HCT116 (cell line): ENCODE data around the gene CDH4. TPM values are rescaled to one million over a fixed set of nuclear protein-coding genes. Genes with fewer than 3 reads are reported as not detected.

ENCODE experiments used
- ATAC-seq: fragments of 200-7000 bp; cut with Tn5 transposase; 2 replicates; pipeline ENCODE4 v1.9.1; 2020; ENCODE audit warnings: mild to moderate bottlenecking, moderate library complexity
- BruUV-seq: library from RNA; stranded (reverse); fragments of 400-500 nt; replicated peaks from 2 replicates; lab custom pipeline; 2021; lab: Mats Ljungman, UMichigan
- CTCF ChIA-PET: fragments of 300-600 bp; sonication (Branson Sonifier 250); formaldehyde crosslinking; loops from one replicate; lab custom pipeline; 2021; ENCODE audit warnings: antibody characterized with exemption; lab: Charles Lee
- POLR2A ChIA-PET: fragments of 300-600, 350-600 bp; sonication (Branson Sonifier 250); formaldehyde crosslinking; loops from one replicate; lab custom pipeline; 2021; ENCODE audit warnings: antibody characterized with exemption; lab: Charles Lee
- RAD21 ChIA-PET, 2 experiments: fragments of 300-600 bp; sonication (Branson Sonifier 250); formaldehyde crosslinking; loops; one replicate each; lab custom pipeline; 2023; ENCODE audit warnings: low total read pairs in 2 of 2; ENCODE audit not compliant: uncharacterized antibody in 2 of 2, unreplicated experiment in 2 of 2, low non-redundant PET in 1 of 2; lab: Charles Lee
- DNase-seq: peaks from one replicate; pipeline ENCODE4 v3.0.0-alpha.2; 2010; ENCODE audit warnings: low read depth, low spot score
- H2AFZ ChIP-seq: fragments of 200-600 bp; shearing (Covaris generic), sonication (generic); 2 replicates; pipeline ENCODE4 v1.6.1; 2017; ENCODE audit warnings: low read depth, mixed run types, mixed read lengths, antibody characterized with exemption, low read length; ENCODE audit not compliant: poor library complexity, severe bottlenecking
- H3K27ac ChIP-seq: 2 replicates; pipeline ENCODE4 v1.5.1; 2012; ENCODE audit warnings: low read depth, low read length
- H3K27me3 ChIP-seq: fragments of 200-600 bp; sonication (generic); 2 replicates; pipeline ENCODE4 v1.6.1; 2016; ENCODE audit warnings: mixed run types, low read length, mixed read lengths; ENCODE audit not compliant: insufficient read depth
- H3K36me3 ChIP-seq, 2 experiments: fragments of 200-500 bp in 1 of 2; fragments of 200-600 bp in 1 of 2; sonication (Bioruptor generic) in 1 of 2; sonication (generic) in 1 of 2; 2 replicates each; pipeline versions ENCODE4 v1.5.1 to v1.6.1; 2014 to 2016; ENCODE audit warnings: low read length in 2 of 2, inconsistent platforms in 1 of 2, mixed read lengths in 1 of 2, mixed run types in 1 of 2; ENCODE audit not compliant: insufficient read depth in 2 of 2, control insufficient read depth in 1 of 2
- H3K4me1 ChIP-seq, 2 experiments: fragments of 200-600 bp in 1 of 2; sonication (generic) in 1 of 2; 2 replicates each; pipeline versions ENCODE4 v1.5.1 to v1.6.1; 2012 to 2017; ENCODE audit warnings: low read length in 2 of 2, inconsistent platforms in 1 of 2, mild to moderate bottlenecking in 1 of 2, mixed read lengths in 1 of 2, mixed run types in 1 of 2, moderate library complexity in 1 of 2; ENCODE audit not compliant: insufficient read depth in 2 of 2, control insufficient read depth in 1 of 2
- H3K4me2 ChIP-seq: fragments of 200-600 bp; sonication (generic); 2 replicates; pipeline ENCODE4 v1.6.1; 2017; ENCODE audit warnings: mixed run types, low read length, mixed read lengths
- H3K4me3 ChIP-seq, 2 experiments: fragments of 200-600 bp in 1 of 2; sonication (generic) in 1 of 2; replicated peaks in 1 of 2; 2 replicates each; pipeline ENCODE4 v1.5.1; 2011 to 2016; ENCODE audit warnings: low read length in 2 of 2, control low read depth in 1 of 2, low read depth in 1 of 2, mild to moderate bottlenecking in 1 of 2, mixed read lengths in 1 of 2, mixed run types in 1 of 2
- H3K79me2 ChIP-seq: fragments of 200-600 bp; sonication (generic); 2 replicates; pipeline ENCODE4 v1.6.1; 2017; ENCODE audit warnings: mild to moderate bottlenecking, mixed run types, low read length, moderate library complexity, mixed read lengths; ENCODE audit not compliant: insufficient read depth
- H3K9ac ChIP-seq: fragments of 200-600 bp; sonication (generic); 2 replicates; pipeline ENCODE4 v1.6.1; 2016; ENCODE audit warnings: low read length, mixed read lengths
- H3K9me2 ChIP-seq: fragments of 200-600 bp; sonication (generic), shearing (Covaris generic); 2 replicates; pipeline ENCODE4 v1.6.1; 2017; ENCODE audit warnings: mixed run types, mild to moderate bottlenecking, moderate library complexity; ENCODE audit not compliant: insufficient read depth
- H3K9me3 ChIP-seq, 2 experiments: fragments of 200-500 bp in 1 of 2; fragments of 200-600 bp in 1 of 2; sonication (Bioruptor generic) in 1 of 2; sonication (generic) in 1 of 2; 2 replicates each; pipeline ENCODE4 v1.6.1; 2014 to 2017; ENCODE audit warnings: low read length in 2 of 2, mixed read lengths in 2 of 2, inconsistent platforms in 1 of 2, low read depth in 1 of 2, mild to moderate bottlenecking in 1 of 2, mixed run types in 1 of 2, moderate library complexity in 1 of 2; ENCODE audit not compliant: control insufficient read depth in 1 of 2, insufficient read depth in 1 of 2
- H4K20me1 ChIP-seq: fragments of 200-600 bp; sonication (generic), shearing (Covaris generic); 2 replicates; pipeline ENCODE4 v1.6.1; 2017; ENCODE audit warnings: mixed run types, mild to moderate bottlenecking, moderate library complexity; ENCODE audit not compliant: insufficient read depth
- ATF3 ChIP-seq: IDR thresholded peaks from 2 replicates; pipeline ENCODE4 v1.6.1; 2012
- CBX3 ChIP-seq: IDR thresholded peaks from 2 replicates; pipeline ENCODE4 v1.6.1; 2012; ENCODE audit warnings: low read depth
- CEBPB ChIP-seq: IDR thresholded peaks from 2 replicates; pipeline ENCODE4 v1.6.1; 2012; ENCODE audit warnings: low read depth
- CTCF ChIP-seq, 3 experiments: fragments of 200-600 bp in 1 of 3; sonication (generic) in 1 of 3; IDR thresholded peaks in 2 of 3; conservative IDR thresholded peaks in 1 of 3; 2 replicates each; pipeline ENCODE4 v1.5.1; 2012 to 2017; ENCODE audit warnings: low read depth in 2 of 3, low read length in 2 of 3, antibody characterized with exemption in 1 of 3, borderline replicate concordance in 1 of 3, control low read depth in 1 of 3, mild to moderate bottlenecking in 1 of 3, mixed read lengths in 1 of 3, mixed run types in 1 of 3, moderate library complexity in 1 of 3; ENCODE audit not compliant: insufficient read depth in 1 of 3
- EZH2 ChIP-seq: fragments of 200-600 bp; sonication (generic); IDR thresholded peaks from 2 replicates; pipeline ENCODE4 v1.6.1; 2017; ENCODE audit warnings: antibody characterized with exemption, mixed run types
- EZH2phosphoT487 ChIP-seq: fragments of 200-600 bp; IDR thresholded peaks from 2 replicates; pipeline ENCODE4 v1.6.1; 2018; ENCODE audit warnings: antibody characterized with exemption, borderline replicate concordance
- FOSL1 ChIP-seq: IDR thresholded peaks from 2 replicates; pipeline ENCODE4 v1.6.1; 2012; ENCODE audit warnings: low read depth
- JUND ChIP-seq: IDR thresholded peaks from 2 replicates; pipeline ENCODE4 v1.6.1; 2012
- MAX ChIP-seq: IDR thresholded peaks from 2 replicates; pipeline ENCODE4 v1.6.1; 2012
- RAD21 ChIP-seq: IDR thresholded peaks from 2 replicates; pipeline ENCODE4 v1.6.1; 2012; ENCODE audit warnings: low read depth, mild to moderate bottlenecking
- SIN3A ChIP-seq: IDR thresholded peaks from 2 replicates; pipeline ENCODE4 v1.6.1; 2012; ENCODE audit warnings: low read depth
- SP1 ChIP-seq: IDR thresholded peaks from 2 replicates; pipeline ENCODE4 v1.6.1; 2012; ENCODE audit warnings: low read depth
- YY1 ChIP-seq: IDR thresholded peaks from 2 replicates; pipeline ENCODE4 v1.6.1; 2011; ENCODE audit warnings: low read length, low read depth, moderate library complexity, mild to moderate bottlenecking; ENCODE audit not compliant: insufficient replicate concordance; ENCODE audit errors: extremely low read depth
- ZBTB33 ChIP-seq: IDR thresholded peaks from 2 replicates; pipeline ENCODE4 v1.6.1; 2011; ENCODE audit warnings: mild to moderate bottlenecking, low read length, moderate library complexity; ENCODE audit not compliant: insufficient replicate concordance; ENCODE audit errors: extremely low read depth
- ZFX ChIP-seq: fragments of 450-650 bp; IDR thresholded peaks from 2 replicates; pipeline ENCODE4 v1.6.1; 2017
- ZNF274 ChIP-seq: fragments of 200-500 bp; sonication (Bioruptor generic); IDR thresholded peaks from 2 replicates; pipeline ENCODE4 v1.6.1; 2014; ENCODE audit warnings: mild to moderate bottlenecking, low read depth, low read length, inconsistent platforms
- intact Hi-C: fragments of 100-400 bp; cut with micrococcal nuclease; formaldehyde crosslinking; loops from 2 replicates; pipeline ENCODE4 v1.10.0; 2022
- total RNA-seq: library from RNA; stranded (reverse); gene quantifications from one replicate; pipeline ENCODE4 v1.2.1, GENCODE V29; 2021; ENCODE audit not compliant: unreplicated experiment

CDH4 gene
- total RNA-seq, 1 experiment from 2014 or later = not detected

- DNase-seq = no peak
- intact Hi-C loops = no loop called here
- H3K36me3 ChIP-seq = no peaks in the 10 kb centered on the region
- POLR2A ChIA-PET = no interaction called here
- no peak overlapping the region for H3K27ac ChIP-seq
- no peaks in the 10 kb centered on the region for H3K27me3 ChIP-seq
- H3K79me2 ChIP-seq = no peaks in the 10 kb centered on the region
- H2AFZ ChIP-seq = no peak overlapping the region
- H3K9me3 ChIP-seq = peaks cover 0 to 6% of the 10 kb centered on the region in 2 experiments; a peak in 2 of 4 replicates
- RAD21 ChIA-PET = no interaction called here
- CTCF ChIA-PET = no interaction called here
- no peak overlapping the region for H3K4me3 ChIP-seq
- TF ChIP-seq ZBTB33 (no peak), EZH2 (no peak)
- TF ChIP-seq, all 23 proteins: peak for 0
- H3K4me1 ChIP-seq = no peaks in the 10 kb centered on the region
- ATAC-seq = no peak
- H3K9me2 ChIP-seq = no peaks in the 10 kb centered on the region
- no peak overlapping the region for H3K4me2 ChIP-seq
- H3K9ac ChIP-seq = no peak overlapping the region
- BruUV-seq = no TSS peak
- no peaks in the 10 kb centered on the region for H4K20me1 ChIP-seq
Measured at GRCh38 chr20:61354901-61355495, 102.9 kb downstream of the CDH4 start.

- CTCF ChIA-PET = no interaction called here
- RAD21 ChIA-PET = no interaction called here
- intact Hi-C loops = no loop called here
- TF ChIP-seq ATF3 = no peak
- no peak for TF ChIP-seq RAD21
- TF ChIP-seq YY1 = no peak
- TF ChIP-seq MAX = no peak
- no peak for TF ChIP-seq CEBPB
- TF ChIP-seq JUND = no peak
- TF ChIP-seq SIN3A = no peak
- no peak for TF ChIP-seq FOSL1
- no peak for TF ChIP-seq CBX3
- no peak for TF ChIP-seq ZNF274
- TF ChIP-seq SP1 = no peak
- TF ChIP-seq EZH2phosphoT487 = no peak
- TF ChIP-seq CTCF (IDR thresholded peaks at IDR 0.05 in 2 of 3, conservative IDR thresholded peaks at IDR 0.05 in 1 of 3; ENCODE audit: borderline replicate concordance in 1 of 3, insufficient read depth in 1 of 3, low read depth in 2 of 3, low read length in 2 of 3) = no peak
- no peak for TF ChIP-seq ZFX
Measured at GRCh38 chr20:61355585-61355984, 103.5 kb downstream of the CDH4 start.

More at GRCh38 chr20:61355585-61355984, 103.5 kb downstream of the CDH4 start:
- Histone ChIP-seq H3K4me1 (no peaks in the 10 kb centered on the region), H3K9ac (no peak overlapping the region), H3K27ac (no peak overlapping the region), H3K36me3 (no peaks in the 10 kb centered on the region), H4K20me1 (no peaks in the 10 kb centered on the region), H3K4me2 (no peak overlapping the region), H3K79me2 (no peaks in the 10 kb centered on the region), H3K9me2 (no peaks in the 10 kb centered on the region), H2AFZ (no peak overlapping the region), H3K4me3 (no peak overlapping the region), H3K27me3 (no peaks in the 10 kb centered on the region), H3K9me3 (peaks cover 0 to 6% of the 10 kb centered on the region in 2 experiments; a peak in 2 of 4 replicates)
- ATAC-seq = no peak
- no peak for DNase-seq
- BruUV-seq = no TSS peak
- POLR2A ChIA-PET = no interaction called here
